Mesendoderm (in vitro differentiated cells): ENCODE results near the gene STAMBPL1.

Source experiments
- DNase-seq: peaks from one replicate; pipeline ENCODE4 v3.0.0; 2013
- H2AK5ac ChIP-seq: 2 replicates; pipeline ENCODE4 v1.6.1; 2013; ENCODE audit warnings: low read length, inconsistent platforms
- H2BK120ac ChIP-seq: 2 replicates; pipeline ENCODE4 v1.6.1; 2013; ENCODE audit warnings: low read depth, mild to moderate bottlenecking, low read length, moderate library complexity, mixed read lengths
- H2BK15ac ChIP-seq: replicated peaks from 2 replicates; pipeline ENCODE4 v1.6.1; 2013; ENCODE audit warnings: low read depth, mild to moderate bottlenecking, moderate library complexity
- H2BK5ac ChIP-seq: 2 replicates; pipeline ENCODE4 v1.6.1; 2013; ENCODE audit warnings: low read length, inconsistent platforms
- H3K18ac ChIP-seq: 2 replicates; pipeline ENCODE4 v1.6.1; 2013; ENCODE audit warnings: mild to moderate bottlenecking, low read length, mixed read lengths
- H3K23ac ChIP-seq: one replicate; pipeline ENCODE4 v1.6.1; 2013; ENCODE audit warnings: low read length
- H3K27ac ChIP-seq: 2 replicates; pipeline ENCODE4 v1.5.1; 2013; ENCODE audit warnings: low read depth, mild to moderate bottlenecking, inconsistent platforms, low read length, moderate library complexity
- H3K27me3 ChIP-seq: 2 replicates; pipeline ENCODE4 v1.6.1; 2013; ENCODE audit warnings: low read length, control low read depth, mild to moderate bottlenecking, inconsistent platforms; ENCODE audit not compliant: insufficient read depth, poor library complexity
- H3K36me3 ChIP-seq: 2 replicates; pipeline ENCODE4 v1.6.1; 2013; ENCODE audit warnings: low read length, inconsistent platforms; ENCODE audit not compliant: control insufficient read depth, insufficient read depth
- H3K4ac ChIP-seq: one replicate; pipeline ENCODE4 v1.6.1; 2013; ENCODE audit warnings: low read depth, mild to moderate bottlenecking, low read length, moderate library complexity
- H3K4me1 ChIP-seq: 2 replicates; pipeline ENCODE4 v1.6.1; 2013; ENCODE audit warnings: low read depth, low read length, inconsistent platforms; ENCODE audit not compliant: control insufficient read depth
- H3K4me2 ChIP-seq: 2 replicates; pipeline ENCODE4 v1.6.1; 2013; ENCODE audit warnings: low read length
- H3K4me3 ChIP-seq: 2 replicates; pipeline ENCODE4 v1.5.1; 2013; ENCODE audit warnings: mild to moderate bottlenecking, low read length
- H3K56ac ChIP-seq: one replicate; pipeline ENCODE4 v1.6.1; 2013; ENCODE audit warnings: low read length
- H3K79me1 ChIP-seq: 2 replicates; pipeline ENCODE4 v1.6.1; 2013; ENCODE audit warnings: low read length, inconsistent platforms
- H3K79me2 ChIP-seq: 2 replicates; pipeline ENCODE4 v1.6.1; 2013; ENCODE audit warnings: mild to moderate bottlenecking, low read length; ENCODE audit not compliant: control insufficient read depth, insufficient read depth
- H3K9ac ChIP-seq: 2 replicates; pipeline ENCODE4 v1.6.1; 2013; ENCODE audit warnings: low read length, inconsistent platforms
- H4K5ac ChIP-seq: one replicate; pipeline ENCODE4 v1.6.1; 2013; ENCODE audit warnings: low read length
- H4K8ac ChIP-seq: one replicate; pipeline ENCODE4 v1.6.1; 2013; ENCODE audit warnings: low read depth, mild to moderate bottlenecking, control low read depth, low read length, moderate library complexity
- WGBS: extraction: QIAGEN DNeasy Blood & Tissue Kit; methylation state at CpG from one replicate; pipeline ENCODE4 v1.1.7; 2013; ENCODE audit warnings: low lambda C conversion rate, missing lambda C conversion rate; ENCODE audit not compliant: insufficient coverage; ENCODE audit errors: extremely low coverage; 5-methylcytosine and 5-hydroxymethylcytosine counted together

Gene STAMBPL1

GRCh38 chr10:88896994-88897853 lies 17.2 kb downstream of the STAMBPL1 start:
- Histone ChIP-seq H2BK120ac (no peak overlapping the region), H3K79me2 (no peaks in the 10 kb centered on the region), H3K18ac (peak overlapping the region; percentile 64), H3K27me3 (no peaks in the 10 kb centered on the region), H3K4ac (peak overlapping the region; percentile 36), H3K23ac (no peak overlapping the region), H4K8ac (no peak overlapping the region), H3K56ac (no peak overlapping the region), H3K4me2 (no peak overlapping the region), H3K27ac (no peak overlapping the region), H2BK15ac (peak overlapping the region; percentile 57), H3K4me3 (no peak overlapping the region), H2AK5ac (no peak overlapping the region), H3K9ac (no peak overlapping the region), H4K5ac (no peak overlapping the region), H3K79me1 (no peaks in the 10 kb centered on the region), H3K36me3 (no peaks in the 10 kb centered on the region), H3K4me1 (peaks cover 2% of the 10 kb centered on the region), H2BK5ac (no peak overlapping the region)
- WGBS = no CpG with 5 or more reads among the region's 8 CpGs
- DNase-seq = peak; percentile 81

DNA sequence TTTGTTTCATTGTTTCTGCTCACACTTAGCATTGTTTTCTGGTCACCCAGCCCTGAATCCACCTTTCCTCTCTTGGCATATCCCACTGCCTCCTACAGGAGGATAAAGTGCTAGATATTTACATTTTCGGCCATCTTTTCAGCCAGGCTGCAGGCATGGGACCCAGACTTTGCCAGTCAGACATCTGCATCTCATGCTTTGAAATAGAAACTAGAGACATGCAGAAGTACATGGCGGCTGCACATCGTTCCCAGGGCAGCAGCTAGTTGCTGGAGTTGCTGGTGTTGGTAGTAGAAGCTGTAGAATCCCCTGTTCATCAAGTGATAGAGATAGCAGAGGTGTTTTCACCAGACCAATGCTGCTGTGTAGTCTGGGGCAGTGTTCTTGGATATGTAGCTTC lies 18.7 kb downstream of the STAMBPL1 start:
- H3K4me1 ChIP-seq = peaks cover 2% of the 10 kb centered on the region
- H2BK15ac ChIP-seq = no peak overlapping the region

DNA sequence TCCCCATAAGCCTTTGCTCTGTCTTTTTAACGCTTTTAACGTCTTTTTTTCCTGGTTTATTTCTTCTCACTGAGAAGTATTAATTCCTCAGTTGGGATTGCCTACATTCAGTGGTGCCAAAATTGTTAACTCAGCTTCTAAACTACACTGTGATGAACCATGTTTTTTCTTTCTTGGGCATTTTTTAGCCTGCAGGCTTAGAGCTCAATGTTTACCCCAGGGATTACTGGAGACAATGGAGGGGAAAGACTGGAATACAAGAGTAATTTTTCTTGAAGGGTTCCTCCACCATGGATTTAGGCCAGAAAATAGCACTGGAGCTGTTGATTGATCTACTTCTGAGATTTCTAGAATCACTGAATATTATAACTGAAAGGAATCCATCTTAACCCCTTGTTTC lies 19.8 kb downstream of the STAMBPL1 start:
- no peak overlapping the region for H3K27ac ChIP-seq

More for the DNA sequence above, 18.7 kb downstream of the STAMBPL1 start:
- no peak overlapping the region for H2AK5ac ChIP-seq
- H3K18ac ChIP-seq = no peak overlapping the region
- no peak overlapping the region for H4K5ac ChIP-seq
- H3K4ac ChIP-seq = no peak overlapping the region
- H3K36me3 ChIP-seq = no peaks in the 10 kb centered on the region
- H3K79me2 ChIP-seq = no peaks in the 10 kb centered on the region
- no peak overlapping the region for H3K56ac ChIP-seq
- no peak overlapping the region for H3K27ac ChIP-seq
- H4K8ac ChIP-seq = no peak overlapping the region
- no CpG with 5 or more reads among the region's 3 CpGs for WGBS
- H2BK5ac ChIP-seq = no peak overlapping the region
- H3K27me3 ChIP-seq = no peaks in the 10 kb centered on the region
- H3K4me3 ChIP-seq = no peak overlapping the region
- H3K79me1 ChIP-seq = no peaks in the 10 kb centered on the region
- no peak overlapping the region for H3K4me2 ChIP-seq
- no peak overlapping the region for H2BK120ac ChIP-seq
- H3K9ac ChIP-seq = no peak overlapping the region
- H3K23ac ChIP-seq = no peak overlapping the region
- no peak for DNase-seq

GRCh38 chr10:88901206-88901983 lies 21.4 kb downstream of the STAMBPL1 start:
- Histone ChIP-seq H2AK5ac (no peak overlapping the region), H3K23ac (no peak overlapping the region), H3K4me2 (no peak overlapping the region), H3K27me3 (no peaks in the 10 kb centered on the region), H2BK15ac (no peak overlapping the region), H3K4me3 (no peak overlapping the region), H2BK5ac (no peak overlapping the region), H3K9ac (no peak overlapping the region), H3K56ac (no peak overlapping the region), H3K79me1 (no peaks in the 10 kb centered on the region), H2BK120ac (no peak overlapping the region), H4K5ac (no peak overlapping the region), H3K18ac (no peak overlapping the region), H3K4me1 (peaks cover 2% of the 10 kb centered on the region), H4K8ac (no peak overlapping the region), H3K79me2 (no peaks in the 10 kb centered on the region), H3K27ac (no peak overlapping the region), H3K4ac (no peak overlapping the region), H3K36me3 (no peaks in the 10 kb centered on the region)
- DNase-seq = no peak
- no CpG with 5 or more reads among the region's 1 CpG for WGBS

More for the DNA sequence above, 19.8 kb downstream of the STAMBPL1 start:
- Histone ChIP-seq H3K27me3 (no peaks in the 10 kb centered on the region), H3K9ac (no peak overlapping the region), H3K23ac (no peak overlapping the region), H3K4me3 (no peak overlapping the region), H2BK120ac (no peak overlapping the region), H3K36me3 (no peaks in the 10 kb centered on the region), H3K56ac (no peak overlapping the region), H2BK5ac (no peak overlapping the region), H2AK5ac (no peak overlapping the region), H3K4me1 (peaks cover 2% of the 10 kb centered on the region), H4K8ac (no peak overlapping the region), H3K4me2 (no peak overlapping the region), H3K18ac (no peak overlapping the region), H3K4ac (no peak overlapping the region), H4K5ac (no peak overlapping the region), H3K79me1 (no peaks in the 10 kb centered on the region), H2BK15ac (no peak overlapping the region), H3K79me2 (no peaks in the 10 kb centered on the region)
- WGBS = no CpG with 5 or more reads among the region's 2 CpGs
- DNase-seq = no peak

- no CpG with 5 or more reads among the region's 11 CpGs for WGBS
Observed at GRCh38 chr10:88901984-88902789, 22.1 kb downstream of the STAMBPL1 start.

More at GRCh38 chr10:88901984-88902789, 22.1 kb downstream of the STAMBPL1 start:
- H3K27ac ChIP-seq = no peak overlapping the region
- H3K4me2 ChIP-seq = no peak overlapping the region
- no peak overlapping the region for H3K18ac ChIP-seq
- H4K5ac ChIP-seq = no peak overlapping the region
- no peak overlapping the region for H4K8ac ChIP-seq
- H3K23ac ChIP-seq = no peak overlapping the region
- no peak overlapping the region for H3K4ac ChIP-seq
- no peaks in the 10 kb centered on the region for H3K79me1 ChIP-seq
- no peak overlapping the region for H2BK120ac ChIP-seq
- H3K27me3 ChIP-seq = no peaks in the 10 kb centered on the region
- H2BK15ac ChIP-seq = no peak overlapping the region
- H2AK5ac ChIP-seq = no peak overlapping the region
- H3K56ac ChIP-seq = no peak overlapping the region
- H3K4me3 ChIP-seq = no peak overlapping the region
- H2BK5ac ChIP-seq = no peak overlapping the region
- H3K36me3 ChIP-seq = no peaks in the 10 kb centered on the region
- DNase-seq = no peak
- H3K79me2 ChIP-seq = no peaks in the 10 kb centered on the region
- H3K9ac ChIP-seq = no peak overlapping the region
- no peaks in the 10 kb centered on the region for H3K4me1 ChIP-seq
